Thyroid gland (tissue), 4 donors: Measurements from ENCODE around the gene PTGER4. TPM values are rescaled to one million over a fixed set of nuclear protein-coding genes. Genes with fewer than 3 reads are reported as not detected.

ENCODE experiments used
- DNase-seq, 2 donors: peaks; one replicate each; pipeline ENCODE4 v3.0.0-alpha.2; 2019
- H3K27ac ChIP-seq, 3 donors: fragments of 200-600 bp; sonication (generic); 1 replicate in 2 of 3; 2 replicates in 1 of 3; pipeline ENCODE4 v1.5.1; 2016 to 2019; ENCODE audit warnings: mild to moderate bottlenecking in 1 of 3, moderate library complexity in 1 of 3
- H3K27me3 ChIP-seq: fragments of 200-600 bp; sonication (generic); one replicate; pipeline ENCODE4 v1.5.1; 2019
- H3K36me3 ChIP-seq, 2 donors: fragments of 200-600 bp; sonication (generic); one replicate each; pipeline ENCODE4 v1.5.1; 2016 to 2019
- H3K4me1 ChIP-seq, 2 donors: fragments of 200-600 bp; sonication (generic); one replicate each; pipeline ENCODE4 v1.5.1; 2017 to 2019
- H3K4me3 ChIP-seq, 3 donors: fragments of 200-600 bp; sonication (generic); replicated peaks in 1 of 3; 1 replicate in 2 of 3; 2 replicates in 1 of 3; pipeline ENCODE4 v1.5.1; 2016; ENCODE audit warnings: mild to moderate bottlenecking in 1 of 3
- H3K9me3 ChIP-seq: fragments of 200-600 bp; sonication (generic); one replicate; pipeline ENCODE4 v1.5.1; 2017
- POLR2A ChIP-seq, 2 donors: fragments of 450-650 bp; IDR thresholded peaks; one replicate each; pipeline ENCODE4 v1.6.1; 2017; ENCODE audit warnings: antibody characterized with exemption in 2 of 2, mild to moderate bottlenecking in 2 of 2, moderate library complexity in 1 of 2
- WGBS, 2 donors: methylation state at CpG; one replicate each; pipeline ENCODE4 v1.1.5; 2017; 5-methylcytosine and 5-hydroxymethylcytosine counted together
- intact Hi-C: fragments of 100-400 bp; cut with DNase I; formaldehyde crosslinking; loops from one replicate; pipeline ENCODE4 v1.15.1; 2023
- total RNA-seq, 4 donors: library from RNA; depleted of rRNA; stranded (reverse); fragments of >200 nt; gene quantifications; one replicate each; pipeline ENCODE4 v1.2.3, GENCODE V29; 2016
- TF ChIP-seq, protein P1 (sequence below), 6 experiments: fragments of 200-600 bp in 3 of 6; fragments of 450-650 bp in 3 of 6; sonication (generic) in 3 of 6; IDR thresholded peaks; one replicate each; pipeline ENCODE4 v1.5.1; 2016 to 2019; ENCODE audit warnings: antibody characterized with exemption in 6 of 6, mild to moderate bottlenecking in 2 of 6, inconsistent platforms in 1 of 6, moderate library complexity in 1 of 6

Gene PTGER4
- total RNA-seq, 4 donors from 2014 or later = 10.9 to 14.3 (median 12.0) TPM

DNA sequence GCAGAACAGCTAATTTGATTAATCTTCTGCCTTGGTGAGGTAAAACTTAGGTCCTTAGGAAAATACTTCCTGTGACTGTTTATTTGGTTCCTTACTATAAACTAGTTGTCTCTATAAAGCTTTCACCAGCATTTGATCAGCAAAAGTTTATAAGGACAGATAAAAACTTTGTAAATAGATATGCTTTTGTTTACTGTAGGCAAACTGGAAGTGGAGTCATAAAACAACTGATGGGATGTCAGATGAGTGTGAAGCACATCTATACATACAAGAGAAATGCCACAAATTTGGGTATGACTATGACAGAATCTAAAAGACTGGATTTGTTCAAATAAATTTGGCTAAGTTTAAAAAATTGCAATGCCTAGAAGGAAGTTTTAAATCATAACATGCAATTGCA, 5.5 kb downstream of the PTGER4 start:
- Histone ChIP-seq H3K36me3 (no peaks in the 10 kb centered on the region), H3K27me3 (no peaks in the 10 kb centered on the region), H3K4me1 (peaks cover 4 to 9% of the 10 kb centered on the region in 2 donors), H3K4me3 (no peak overlapping the region), H3K27ac (peak overlapping the region in 1 of 3 donors; percentile 27), H3K9me3 (no peaks in the 10 kb centered on the region)
- intact Hi-C loops = loop anchor here (10.0 kb wide), 2 partner anchors 970 to 1100 kb away; no protein-coding TSS in a partner anchor
- no peak for TF ChIP-seq POLR2A (IDR thresholded peaks at IDR 0.05)
- TF ChIP-seq, protein P1, sequence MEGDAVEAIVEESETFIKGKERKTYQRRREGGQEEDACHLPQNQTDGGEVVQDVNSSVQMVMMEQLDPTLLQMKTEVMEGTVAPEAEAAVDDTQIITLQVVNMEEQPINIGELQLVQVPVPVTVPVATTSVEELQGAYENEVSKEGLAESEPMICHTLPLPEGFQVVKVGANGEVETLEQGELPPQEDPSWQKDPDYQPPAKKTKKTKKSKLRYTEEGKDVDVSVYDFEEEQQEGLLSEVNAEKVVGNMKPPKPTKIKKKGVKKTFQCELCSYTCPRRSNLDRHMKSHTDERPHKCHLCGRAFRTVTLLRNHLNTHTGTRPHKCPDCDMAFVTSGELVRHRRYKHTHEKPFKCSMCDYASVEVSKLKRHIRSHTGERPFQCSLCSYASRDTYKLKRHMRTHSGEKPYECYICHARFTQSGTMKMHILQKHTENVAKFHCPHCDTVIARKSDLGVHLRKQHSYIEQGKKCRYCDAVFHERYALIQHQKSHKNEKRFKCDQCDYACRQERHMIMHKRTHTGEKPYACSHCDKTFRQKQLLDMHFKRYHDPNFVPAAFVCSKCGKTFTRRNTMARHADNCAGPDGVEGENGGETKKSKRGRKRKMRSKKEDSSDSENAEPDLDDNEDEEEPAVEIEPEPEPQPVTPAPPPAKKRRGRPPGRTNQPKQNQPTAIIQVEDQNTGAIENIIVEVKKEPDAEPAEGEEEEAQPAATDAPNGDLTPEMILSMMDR (IDR thresholded peaks at IDR 0.05) = no peak
- no peak for DNase-seq

DNA sequence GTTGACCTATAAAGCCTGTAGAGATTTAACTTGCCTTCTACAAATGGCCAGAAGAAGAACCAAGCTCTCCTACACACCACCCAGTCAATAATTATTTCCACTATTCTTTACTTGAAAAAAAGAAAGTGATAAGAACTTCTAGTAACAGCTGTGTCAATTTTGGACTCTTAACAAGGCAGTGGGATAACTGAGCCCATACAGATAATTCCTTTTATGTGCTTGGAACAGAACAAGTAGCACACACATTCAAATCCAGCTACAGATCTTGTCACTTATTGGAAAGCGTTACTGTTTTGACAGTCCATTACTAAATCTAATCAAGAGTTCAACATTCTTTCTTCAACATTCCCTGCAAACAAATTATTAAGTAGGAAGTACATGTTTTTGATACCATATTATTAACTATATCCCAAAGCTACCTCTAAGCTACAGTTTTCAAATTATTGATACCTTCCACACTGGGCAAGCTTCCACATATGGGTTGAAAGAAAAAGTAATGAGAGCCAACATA, 6.3 kb downstream of the PTGER4 start:
- TF ChIP-seq POLR2A (IDR thresholded peaks at IDR 0.05) = no peak
- TF ChIP-seq, protein P1 (IDR thresholded peaks at IDR 0.05) = no peak
- 79 to 90% methylated on average over 1 of the region's 1 CpG for WGBS, 2 donors
- Histone ChIP-seq H3K27ac (peak overlapping the region in 1 of 3 donors; percentile 27), H3K4me3 (no peak overlapping the region), H3K4me1 (peaks cover 4 to 6% of the 10 kb centered on the region in 2 donors), H3K9me3 (no peaks in the 10 kb centered on the region), H3K27me3 (no peaks in the 10 kb centered on the region), H3K36me3 (no peaks in the 10 kb centered on the region)
- intact Hi-C loops = loop anchor here (10.0 kb wide), 2 partner anchors 971 to 1101 kb away; no protein-coding TSS in a partner anchor
- DNase-seq = no peak

DNA sequence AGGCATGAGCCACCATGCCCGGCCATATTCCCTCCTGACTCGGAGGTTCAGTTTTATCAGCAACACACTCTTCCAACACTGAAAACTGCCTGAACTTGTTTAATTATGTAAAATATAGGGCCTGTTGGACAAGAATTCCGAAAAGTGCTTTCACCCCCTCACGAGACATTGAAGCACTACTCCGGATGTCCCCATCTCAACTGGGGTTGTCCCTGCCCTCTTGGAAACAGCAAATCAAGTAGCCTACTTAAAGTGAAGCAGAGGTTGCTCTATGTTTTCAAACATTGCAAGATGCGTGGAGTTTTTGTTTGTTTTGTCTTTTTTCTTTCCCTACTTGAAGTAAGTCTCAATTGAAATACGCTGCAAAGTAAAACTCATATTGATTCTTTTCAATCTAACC, 7.6 kb downstream of the PTGER4 start:
- Histone ChIP-seq H3K36me3 (no peaks in the 10 kb centered on the region), H3K9me3 (no peaks in the 10 kb centered on the region), H3K4me1 (peaks cover 0 to 4% of the 10 kb centered on the region in 2 donors), H3K4me3 (no peak overlapping the region), H3K27me3 (no peaks in the 10 kb centered on the region), H3K27ac (peak overlapping the region in 1 of 3 donors; percentile 3)
- no peak for TF ChIP-seq POLR2A (IDR thresholded peaks at IDR 0.05)
- TF ChIP-seq, protein P1 (IDR thresholded peaks at IDR 0.05) = no peak
- intact Hi-C loops = loop anchor here (10.0 kb wide), 2 partner anchors 973 to 1103 kb away; no protein-coding TSS in a partner anchor
- no peak for DNase-seq
- WGBS, 2 donors = 83 to 84% methylated on average over 7 of the region's 7 CpGs

DNA sequence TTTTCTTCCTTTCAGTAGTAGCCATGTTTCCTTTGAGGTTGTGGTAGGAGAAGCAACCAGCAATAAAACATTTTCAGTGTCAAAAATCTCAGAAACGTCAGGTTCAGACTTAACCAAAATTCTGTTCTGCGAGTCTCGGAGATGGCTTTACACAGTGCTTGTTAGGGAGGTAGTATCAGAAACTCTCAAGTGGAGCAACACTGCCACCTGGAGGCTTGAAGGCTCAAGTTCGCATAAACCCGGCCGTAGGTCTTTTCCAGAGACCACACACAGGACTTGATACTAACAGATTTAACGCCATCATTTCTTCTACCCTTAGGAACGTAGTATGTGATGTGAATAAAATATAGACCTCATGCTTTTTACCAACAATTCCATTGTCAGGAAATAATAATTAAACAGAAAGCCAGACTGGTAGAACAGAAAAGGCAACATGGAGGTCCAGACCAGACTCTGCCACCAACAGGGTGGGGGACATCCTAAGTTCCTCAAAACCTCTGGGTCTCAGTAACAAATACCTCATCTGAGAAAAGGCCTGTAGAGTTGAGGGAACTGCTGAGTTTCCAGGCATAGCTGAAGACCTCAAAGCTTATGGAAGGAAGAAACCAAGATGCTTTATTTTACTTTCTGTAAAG, 8.5 kb downstream of the PTGER4 start:
- no peaks in the 10 kb centered on the region for H3K27me3 ChIP-seq
- 4 to 6% methylated on average over 8 of the region's 8 CpGs for WGBS, 2 donors
- peak; percentile 80 to 85 for DNase-seq
- no peak overlapping the region for H3K4me3 ChIP-seq
- H3K36me3 ChIP-seq = no peaks in the 10 kb centered on the region
- peak overlapping the region in 1 of 3 donors; percentile 9 for H3K27ac ChIP-seq
- no peak for TF ChIP-seq POLR2A (IDR thresholded peaks at IDR 0.05)
- TF ChIP-seq, protein P1 (IDR thresholded peaks at IDR 0.05) = peak; percentile 38 to 87 (median 81)
- intact Hi-C loops = loop anchor here (10.0 kb wide), 2 partner anchors 973 to 1103 kb away; no protein-coding TSS in a partner anchor
- peaks cover 0 to 4% of the 10 kb centered on the region in 2 donors for H3K4me1 ChIP-seq
- H3K9me3 ChIP-seq = no peaks in the 10 kb centered on the region

DNA sequence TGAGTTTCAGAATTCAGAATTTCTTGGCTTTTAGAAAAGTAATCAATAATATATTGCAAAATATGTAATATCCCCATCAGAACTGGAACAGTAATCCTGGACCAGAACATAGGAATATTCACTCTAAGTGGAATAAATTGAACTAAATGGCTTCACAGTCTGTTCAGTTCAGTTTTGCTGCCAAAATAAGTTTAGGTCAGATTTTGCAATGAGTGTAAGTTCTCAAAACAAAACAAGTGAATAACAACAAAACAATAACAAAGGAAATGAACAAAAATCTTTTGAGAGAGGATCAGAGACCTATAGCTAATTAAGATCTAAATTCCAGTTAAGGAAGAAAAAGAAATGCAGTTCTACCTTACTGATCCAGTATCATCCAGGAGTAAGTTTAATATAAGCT, 9.3 kb downstream of the PTGER4 start:
- TF ChIP-seq POLR2A (IDR thresholded peaks at IDR 0.05) = no peak
- TF ChIP-seq, protein P1 (IDR thresholded peaks at IDR 0.05) = no peak

More for the DNA sequence above, 9.3 kb downstream of the PTGER4 start:
- H3K36me3 ChIP-seq = no peaks in the 10 kb centered on the region
- H3K4me1 ChIP-seq = peaks cover 0 to 4% of the 10 kb centered on the region in 2 donors
- no peaks in the 10 kb centered on the region for H3K27me3 ChIP-seq
- H3K9me3 ChIP-seq = no peaks in the 10 kb centered on the region
- DNase-seq = no peak
- no peak overlapping the region for H3K4me3 ChIP-seq
- intact Hi-C loops = loop anchor here (10.0 kb wide), 2 partner anchors 974 to 1104 kb away; no protein-coding TSS in a partner anchor
- peak overlapping the region in 1 of 3 donors; percentile 16 for H3K27ac ChIP-seq
